ENCODE data around the gene SYTL1. TPM values are rescaled to one million over a fixed set of nuclear protein-coding genes. Genes with fewer than 3 reads are reported as not detected.
A peak's percentile ranks its signal among the peaks of the same experiment; 100 is the strongest.

Gene SYTL1
- total RNA-seq, 1 experiment from 2014 or later, result 75.9 TPM

GRCh38 chr1:27395441-27396195, 53.8 kb downstream of the SYTL1 start:
- Histone ChIP-seq H4K20me1 (ENCODE audit: insufficient read depth) (no peaks in the 10 kb centered on the region), H3K9me3 (ENCODE audit: control insufficient read depth in 1 of 2, insufficient read depth in 1 of 2, low read depth in 1 of 2, low read length in 2 of 2) (no peaks in the 10 kb centered on the region), H3K4me1 (ENCODE audit: control insufficient read depth in 1 of 2, insufficient read depth in 2 of 2, low read length in 2 of 2) (peaks cover 17 to 40% of the 10 kb centered on the region in 2 experiments), H3K36me3 (ENCODE audit: control insufficient read depth in 1 of 2, insufficient read depth in 2 of 2, low read length in 2 of 2) (peaks cover 0 to 12% of the 10 kb centered on the region in 2 experiments; a peak in 1 of 4 replicates), H3K4me2 (ENCODE audit: low read length) (peak overlapping the region; percentile 6; the same call in 1 of the 2 replicates), H3K79me2 (ENCODE audit: insufficient read depth, low read length) (peaks cover 25% of the 10 kb centered on the region), H3K9me2 (ENCODE audit: insufficient read depth) (no peaks in the 10 kb centered on the region), H3K27ac (ENCODE audit: low read depth, low read length) (peak overlapping the region; percentile 43; the same call in 1 of the 2 replicates), H2AFZ (ENCODE audit: low read depth, low read length, poor library complexity, severe bottlenecking) (no peak overlapping the region), H3K4me3 (replicated peaks in 1 of 2; ENCODE audit: low read depth in 1 of 2, low read length in 2 of 2) (no peak overlapping the region), H3K9ac (ENCODE audit: low read length) (no peak overlapping the region), H3K27me3 (ENCODE audit: insufficient read depth, low read length) (no peaks in the 10 kb centered on the region)
- no TSS peak for BruUV-seq (replicated peaks)
- TF ChIP-seq FOSL1 (IDR thresholded peaks at IDR 0.05; ENCODE audit: low read depth) (no peak), RAD21 (IDR thresholded peaks at IDR 0.05; ENCODE audit: low read depth) (peak; percentile 97), YY1 (IDR thresholded peaks at IDR 0.05; ENCODE audit: extremely low read depth, insufficient replicate concordance, low read depth, low read length) (peak; percentile 36), ZNF274 (IDR thresholded peaks at IDR 0.05; ENCODE audit: low read depth, low read length) (no peak), ZFX (IDR thresholded peaks at IDR 0.05) (no peak), MAX (IDR thresholded peaks at IDR 0.05) (no peak), CTCF (IDR thresholded peaks at IDR 0.05 in 2 of 3, conservative IDR thresholded peaks at IDR 0.05 in 1 of 3; ENCODE audit: borderline replicate concordance in 1 of 3, insufficient read depth in 1 of 3, low read depth in 2 of 3, low read length in 2 of 3) (peak; percentile 97 to 98 (median 97)), ZBTB33 (IDR thresholded peaks at IDR 0.05; ENCODE audit: extremely low read depth, insufficient replicate concordance, low read length) (no peak)
- intact Hi-C loops (cut with micrococcal nuclease), result loop anchor here (2.0 to 5.0 kb wide), 2 partner anchors 211 to 267 kb away; no protein-coding TSS in a partner anchor
- RAD21 ChIA-PET (ENCODE audit: low non-redundant PET in 1 of 2, low total read pairs in 2 of 2, uncharacterized antibody in 2 of 2, unreplicated experiment in 2 of 2), result interaction anchor here (0.7 to 1.8 kb wide), 10 partner anchors 20 to 99 kb away, joined by 3 to 6 read pairs (median 3); no protein-coding TSS in a partner anchor
- ATAC-seq (peak; percentile 49), DNase-seq (ENCODE audit: low read depth, low spot score) (peak; percentile 68)
- CTCF ChIA-PET, result interaction anchor here (0.6 to 4.2 kb wide), 19 partner anchors 13 to 351 kb away, joined by 3 to 65 read pairs (median 5); partner anchors contain the start of genes CD164L2 and WASF2
- POLR2A ChIA-PET, result interaction anchor here (0.6 kb wide), 1 partner anchor 162 kb away, joined by 3 read pairs; no protein-coding TSS in a partner anchor
